GM23338 (cell line): ENCODE results near the gene ARFGEF2. TPM values are rescaled to one million over a fixed set of nuclear protein-coding genes. Genes with fewer than 3 reads are reported as not detected.

Experiments
- ATAC-seq: fragments of 200-7000 bp; cut with Tn5 transposase; 3 replicates; pipeline ENCODE4 v1.9.1; 2020
- DNase-seq: peaks from one replicate; pipeline ENCODE4 v3.0.0-alpha.2; 2015; ENCODE audit warnings: low spot score
- H2AFZ ChIP-seq: fragments of 200-600 bp; sonication (generic); 2 replicates; pipeline ENCODE4 v1.8.0; 2016; ENCODE audit warnings: antibody characterized with exemption, mild to moderate bottlenecking, moderate library complexity
- H3F3A ChIP-seq: fragments of 200-600 bp; sonication (generic); replicated peaks from 2 replicates; pipeline ENCODE4 v1.8.0; 2017; ENCODE audit warnings: antibody characterized with exemption, mixed run types, low read depth
- H3K27ac ChIP-seq: fragments of 200-600 bp; sonication (generic); 2 replicates; pipeline ENCODE4 v1.6.1; 2016; ENCODE audit warnings: low read depth
- H3K27me3 ChIP-seq: fragments of 200-600 bp; sonication (generic); 2 replicates; pipeline ENCODE4 v1.8.0; 2016; ENCODE audit warnings: mild to moderate bottlenecking, mixed run types, moderate library complexity; ENCODE audit not compliant: insufficient read depth
- H3K36me3 ChIP-seq: fragments of 200-600 bp; sonication (generic); 2 replicates; pipeline ENCODE4 v1.8.0; 2016; ENCODE audit warnings: mild to moderate bottlenecking; ENCODE audit not compliant: insufficient read depth
- H3K4me1 ChIP-seq: fragments of 200-600 bp; sonication (generic); 2 replicates; pipeline ENCODE4 v1.8.0; 2016; ENCODE audit warnings: mild to moderate bottlenecking, moderate library complexity; ENCODE audit not compliant: insufficient read depth
- H3K4me2 ChIP-seq: fragments of 200-600 bp; sonication (generic); 2 replicates; pipeline ENCODE4 v1.7.1; 2017; ENCODE audit warnings: mixed run types
- H3K4me3 ChIP-seq: fragments of 200-600 bp; sonication (generic); 2 replicates; pipeline ENCODE4 v1.6.1; 2016; ENCODE audit warnings: mixed run types
- H3K79me2 ChIP-seq: fragments of 200-600 bp; sonication (generic); replicated peaks from 2 replicates; pipeline ENCODE4 v1.8.0; 2017; ENCODE audit warnings: mild to moderate bottlenecking; ENCODE audit not compliant: insufficient read depth
- H3K9me2 ChIP-seq: fragments of 200-600 bp; sonication (generic); 2 replicates; pipeline ENCODE4 v1.8.0; 2017; ENCODE audit not compliant: insufficient read depth
- H4K20me1 ChIP-seq: fragments of 200-600 bp; sonication (generic); replicated peaks from 2 replicates; pipeline ENCODE4 v1.8.0; 2017; ENCODE audit warnings: mild to moderate bottlenecking; ENCODE audit not compliant: insufficient read depth
- H3K27ac Mint-ChIP-seq: 2 replicates; pipeline ENCODE4 v1.8.0; 2020; ENCODE audit warnings: inconsistent platforms, mild to moderate bottlenecking, moderate library complexity, mixed read lengths
- H3K27me3 Mint-ChIP-seq: 3 replicates; pipeline ENCODE4 v1.8.0; 2022; ENCODE audit warnings: low read depth, mild to moderate bottlenecking, moderate library complexity, mixed read lengths, inconsistent platforms; ENCODE audit not compliant: insufficient read depth, poor library complexity
- H3K36me3 Mint-ChIP-seq: 3 replicates; pipeline ENCODE4 v1.8.0; 2021; ENCODE audit warnings: low read depth, mild to moderate bottlenecking, inconsistent platforms, moderate library complexity, mixed read lengths
- H3K4me1 Mint-ChIP-seq: 3 replicates; pipeline ENCODE4 v1.8.0; 2020; ENCODE audit warnings: mild to moderate bottlenecking, inconsistent platforms, mixed read lengths
- H3K4me3 Mint-ChIP-seq: 3 replicates; pipeline ENCODE4 v1.8.0; 2021; ENCODE audit warnings: moderate library complexity, mild to moderate bottlenecking, inconsistent platforms, mixed read lengths
- H3K9me3 Mint-ChIP-seq: 3 replicates; pipeline ENCODE4 v1.8.0; 2020; ENCODE audit warnings: moderate library complexity, mild to moderate bottlenecking, inconsistent platforms, mixed read lengths
- CREB1 ChIP-seq: fragments of 250-450 bp; sonication (Bioruptor Pico); IDR thresholded peaks from 2 replicates; pipeline ENCODE4 v1.5.0; 2020; ENCODE audit warnings: low read depth, mild to moderate bottlenecking, moderate library complexity
- ETS1 ChIP-seq: IDR thresholded peaks from 2 replicates; pipeline ENCODE4 v1.6.1; 2016; ENCODE audit warnings: antibody characterized with exemption
- EZH2 ChIP-seq: fragments of 200-600 bp; sonication (generic); IDR thresholded peaks from one replicate; pipeline ENCODE4 v1.8.0; 2017; ENCODE audit warnings: antibody characterized with exemption, mild to moderate bottlenecking, low read depth; ENCODE audit not compliant: unreplicated experiment
- EZH2phosphoT487 ChIP-seq: fragments of 200-600 bp; sonication (generic); IDR thresholded peaks from one replicate; pipeline ENCODE4 v1.8.1; 2018; ENCODE audit warnings: antibody characterized with exemption; ENCODE audit not compliant: unreplicated experiment
- NANOG ChIP-seq: IDR thresholded peaks from 2 replicates; pipeline ENCODE4 v1.6.1; 2016; ENCODE audit warnings: antibody characterized with exemption, borderline replicate concordance
- POLR2AphosphoS5 ChIP-seq: IDR thresholded peaks from 2 replicates; pipeline ENCODE4 v1.6.1; 2016; ENCODE audit warnings: antibody characterized with exemption, low read depth
- STAT1 ChIP-seq: IDR thresholded peaks from one replicate; pipeline ENCODE4 v1.6.1; 2016; ENCODE audit warnings: antibody characterized with exemption; ENCODE audit not compliant: unreplicated experiment
- ZNF114 ChIP-seq: fragments of 250-450 bp; sonication (Bioruptor Pico); IDR thresholded peaks from 2 replicates; pipeline ENCODE4 v1.5.0; 2020; ENCODE audit warnings: mild to moderate bottlenecking, moderate library complexity
- ZNF462 ChIP-seq: fragments of 250-450 bp; sonication (Bioruptor Pico); IDR thresholded peaks from 2 replicates; pipeline ENCODE4 v1.5.0; 2020; ENCODE audit warnings: mild to moderate bottlenecking, moderate library complexity
- polyA plus RNA-seq: library from polyadenylated mRNA; unstranded; fragments of >200 nt; fragmentation: Nextera tagmentation; extraction: Ambion mirVana; gene quantifications from 2 replicates; pipeline ENCODE4 v1.2.1, GENCODE V29; 2016
- total RNA-seq: library from RNA; depleted of rRNA; stranded (reverse); fragments of >200 nt; shearing (Covaris generic); gene quantifications from 2 replicates; pipeline ENCODE4 v1.2.3, GENCODE V29; 2014
- TF ChIP-seq, protein P1 (sequence below), 2 experiments: fragments of 200-600 bp in 1 of 2; sonication (generic) in 1 of 2; conservative IDR thresholded peaks; 2 replicates each; pipeline versions ENCODE4 v1.5.1 to v1.6.1; 2016 to 2017; ENCODE audit warnings: antibody characterized with exemption in 2 of 2, low read depth in 2 of 2, mild to moderate bottlenecking in 2 of 2, moderate library complexity in 1 of 2
- TF ChIP-seq, protein P2 (sequence below): IDR thresholded peaks from one replicate; pipeline ENCODE4 v1.6.1; 2018; ENCODE audit warnings: antibody characterized with exemption; ENCODE audit not compliant: unreplicated experiment

ARFGEF2 gene
- total and polyA plus RNA-seq, 2 experiments from 2014 or later = 7.2 to 25.5 TPM

DNA sequence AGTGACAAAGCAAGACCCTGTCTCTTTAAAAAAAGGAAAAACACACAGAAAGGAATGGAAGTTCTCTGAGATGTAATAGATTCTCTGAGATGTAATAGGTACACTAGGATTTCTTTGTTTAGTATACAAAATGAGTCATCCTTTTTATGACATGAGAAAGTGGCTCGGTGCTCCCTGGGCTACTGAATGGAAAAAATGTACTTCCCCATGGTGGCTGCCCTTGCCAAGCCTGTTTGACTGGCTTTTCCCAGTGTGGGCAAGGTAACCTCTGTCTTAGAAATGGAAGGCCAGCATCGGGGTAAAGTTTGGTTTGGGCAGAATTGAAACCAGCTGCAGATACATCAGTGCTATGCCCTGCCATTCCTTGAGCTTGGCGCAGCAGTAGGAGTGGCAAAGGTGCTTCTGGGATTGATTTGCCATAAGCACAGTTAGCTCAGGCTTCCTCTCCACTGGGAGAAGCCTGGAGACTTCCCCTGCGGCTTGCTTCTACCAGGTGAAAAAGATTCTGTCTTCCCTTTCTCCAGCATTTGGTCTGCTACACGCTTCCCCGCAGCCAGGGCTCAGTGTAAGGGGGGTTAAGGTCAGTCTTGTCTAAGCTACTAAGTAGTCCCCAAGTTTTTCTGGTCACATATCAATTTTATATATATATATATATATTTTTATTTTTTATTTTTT is 24.5 kb downstream of the ARFGEF2 start:
- Histone ChIP-seq H3K4me3 (no peak overlapping the region), H4K20me1 (peaks cover 25% of the 10 kb centered on the region), H2AFZ (no peak overlapping the region), H3K36me3 (peaks cover 2% of the 10 kb centered on the region; the same call in 1 of the 2 replicates), H3K79me2 (peaks cover 4% of the 10 kb centered on the region), H3K4me2 (no peak overlapping the region), H3K27me3 (no peaks in the 10 kb centered on the region), H3K9me2 (no peaks in the 10 kb centered on the region), H3K4me1 (no peaks in the 10 kb centered on the region), H3F3A (no peaks in the 10 kb centered on the region), H3K27ac (no peak overlapping the region)
- no peak for DNase-seq
- ATAC-seq = no peak
- Mint-ChIP-seq H3K4me3 (no peak overlapping the region), H3K27ac (no peak overlapping the region), H3K27me3 (no peaks in the 10 kb centered on the region), H3K4me1 (peaks cover 4% of the 10 kb centered on the region; the same call in 2 of the 3 replicates), H3K36me3 (peaks cover 5% of the 10 kb centered on the region; the same call in 2 of the 3 replicates), H3K9me3 (no peaks in the 10 kb centered on the region)
- TF ChIP-seq ZNF462 (CRISPR knock-in tag) = no peak
- no peak for TF ChIP-seq POLR2AphosphoS5
- no peak for TF ChIP-seq EZH2
- no peak for TF ChIP-seq NANOG
- no peak for TF ChIP-seq EZH2phosphoT487
- no peak for TF ChIP-seq ZNF114 (CRISPR knock-in tag)
- TF ChIP-seq ETS1 = no peak
- TF ChIP-seq STAT1 = no peak
- TF ChIP-seq, protein P1, sequence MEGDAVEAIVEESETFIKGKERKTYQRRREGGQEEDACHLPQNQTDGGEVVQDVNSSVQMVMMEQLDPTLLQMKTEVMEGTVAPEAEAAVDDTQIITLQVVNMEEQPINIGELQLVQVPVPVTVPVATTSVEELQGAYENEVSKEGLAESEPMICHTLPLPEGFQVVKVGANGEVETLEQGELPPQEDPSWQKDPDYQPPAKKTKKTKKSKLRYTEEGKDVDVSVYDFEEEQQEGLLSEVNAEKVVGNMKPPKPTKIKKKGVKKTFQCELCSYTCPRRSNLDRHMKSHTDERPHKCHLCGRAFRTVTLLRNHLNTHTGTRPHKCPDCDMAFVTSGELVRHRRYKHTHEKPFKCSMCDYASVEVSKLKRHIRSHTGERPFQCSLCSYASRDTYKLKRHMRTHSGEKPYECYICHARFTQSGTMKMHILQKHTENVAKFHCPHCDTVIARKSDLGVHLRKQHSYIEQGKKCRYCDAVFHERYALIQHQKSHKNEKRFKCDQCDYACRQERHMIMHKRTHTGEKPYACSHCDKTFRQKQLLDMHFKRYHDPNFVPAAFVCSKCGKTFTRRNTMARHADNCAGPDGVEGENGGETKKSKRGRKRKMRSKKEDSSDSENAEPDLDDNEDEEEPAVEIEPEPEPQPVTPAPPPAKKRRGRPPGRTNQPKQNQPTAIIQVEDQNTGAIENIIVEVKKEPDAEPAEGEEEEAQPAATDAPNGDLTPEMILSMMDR (conservative IDR thresholded peaks at IDR 0.05; ENCODE audit: low read depth in 2 of 2) = no peak
- TF ChIP-seq, protein P2, sequence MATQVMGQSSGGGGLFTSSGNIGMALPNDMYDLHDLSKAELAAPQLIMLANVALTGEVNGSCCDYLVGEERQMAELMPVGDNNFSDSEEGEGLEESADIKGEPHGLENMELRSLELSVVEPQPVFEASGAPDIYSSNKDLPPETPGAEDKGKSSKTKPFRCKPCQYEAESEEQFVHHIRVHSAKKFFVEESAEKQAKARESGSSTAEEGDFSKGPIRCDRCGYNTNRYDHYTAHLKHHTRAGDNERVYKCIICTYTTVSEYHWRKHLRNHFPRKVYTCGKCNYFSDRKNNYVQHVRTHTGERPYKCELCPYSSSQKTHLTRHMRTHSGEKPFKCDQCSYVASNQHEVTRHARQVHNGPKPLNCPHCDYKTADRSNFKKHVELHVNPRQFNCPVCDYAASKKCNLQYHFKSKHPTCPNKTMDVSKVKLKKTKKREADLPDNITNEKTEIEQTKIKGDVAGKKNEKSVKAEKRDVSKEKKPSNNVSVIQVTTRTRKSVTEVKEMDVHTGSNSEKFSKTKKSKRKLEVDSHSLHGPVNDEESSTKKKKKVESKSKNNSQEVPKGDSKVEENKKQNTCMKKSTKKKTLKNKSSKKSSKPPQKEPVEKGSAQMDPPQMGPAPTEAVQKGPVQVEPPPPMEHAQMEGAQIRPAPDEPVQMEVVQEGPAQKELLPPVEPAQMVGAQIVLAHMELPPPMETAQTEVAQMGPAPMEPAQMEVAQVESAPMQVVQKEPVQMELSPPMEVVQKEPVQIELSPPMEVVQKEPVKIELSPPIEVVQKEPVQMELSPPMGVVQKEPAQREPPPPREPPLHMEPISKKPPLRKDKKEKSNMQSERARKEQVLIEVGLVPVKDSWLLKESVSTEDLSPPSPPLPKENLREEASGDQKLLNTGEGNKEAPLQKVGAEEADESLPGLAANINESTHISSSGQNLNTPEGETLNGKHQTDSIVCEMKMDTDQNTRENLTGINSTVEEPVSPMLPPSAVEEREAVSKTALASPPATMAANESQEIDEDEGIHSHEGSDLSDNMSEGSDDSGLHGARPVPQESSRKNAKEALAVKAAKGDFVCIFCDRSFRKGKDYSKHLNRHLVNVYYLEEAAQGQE = no peak
- TF ChIP-seq CREB1 (CRISPR knock-in tag) = no peak
